Transverse colon (tissue), 3 donors: ENCODE data around the gene CSTA.

Experiments
- CTCF ChIP-seq, 5 experiments: fragments of 200-600 bp in 3 of 5; fragments of 450-650 bp in 2 of 5; sonication (generic) in 3 of 5; IDR thresholded peaks; 1 replicate in 2 of 5; 2 replicates in 3 of 5; pipeline ENCODE4 v1.5.1; 2016 to 2017; ENCODE audit warnings: antibody characterized with exemption in 5 of 5, inconsistent platforms in 3 of 5, mild to moderate bottlenecking in 2 of 5, moderate library complexity in 1 of 5
- EP300 ChIP-seq: sonication (generic); formaldehyde crosslinking; IDR thresholded peaks from one replicate; pipeline ENCODE4 v1.6.1; 2017; ENCODE audit warnings: antibody characterized with exemption, low read depth
- POLR2A ChIP-seq: fragments of 450-650 bp; IDR thresholded peaks from one replicate; pipeline ENCODE4 v1.6.1; 2016; ENCODE audit warnings: antibody characterized with exemption, mild to moderate bottlenecking, moderate library complexity

- no peak for TF ChIP-seq POLR2A
- TF ChIP-seq EP300: no peak
- no peak for TF ChIP-seq CTCF (IDR thresholded peaks at IDR 0.05)
These were observed 24.1 kb downstream of the CSTA start for GRCh38 chr3:122349171-122349570.
